HepG2 (cell line): ENCODE data around the gene CHCHD3.

Experiments used
- CTCF ChIP-seq: sonication (generic); formaldehyde crosslinking; IDR thresholded peaks from 2 replicates; pipeline ENCODE4 v1.5.0; 2020; ENCODE audit warnings: mild to moderate bottlenecking, missing genetic modification reagents, moderate library complexity
- HDAC2 ChIP-seq: sonication (generic); formaldehyde crosslinking; IDR thresholded peaks from 2 replicates; pipeline ENCODE4 v1.4.0; 2020; ENCODE audit warnings: missing genetic modification reagents

GRCh38 chr7:132830941-132831340, 250.9 kb downstream of the CHCHD3 start:
- no peak for TF ChIP-seq HDAC2 (CRISPR knock-in tag)
- TF ChIP-seq CTCF (CRISPR knock-in tag), result no peak
